Common myeloid progenitor, CD34-positive (primary cell): Measurements from ENCODE around the gene PRADC1.

Source experiments
- CTCF ChIA-PET: fragments of 350-600 bp; sonication (Branson Sonifier 250); formaldehyde crosslinking; loops from one replicate; lab custom pipeline; 2021; ENCODE audit warnings: antibody characterized with exemption; lab: Charles Lee
- POLR2A ChIA-PET: fragments of 350-600 bp; sonication (Branson Sonifier 250); formaldehyde crosslinking; loops from one replicate; lab custom pipeline; 2021; ENCODE audit warnings: antibody characterized with exemption; lab: Charles Lee
- DNase-seq, 3 donors: peaks; one replicate each; pipeline versions ENCODE4 v3.0.0 to v3.0.0-alpha.2; 2013
- H3K27ac ChIP-seq, 2 experiments: 1 replicate in 1 of 2; 2 replicates in 1 of 2; pipeline ENCODE4 v1.7.0; 2013; ENCODE audit warnings: inconsistent platforms in 2 of 2, low read length in 2 of 2, mild to moderate bottlenecking in 2 of 2, low read depth in 1 of 2, moderate library complexity in 1 of 2; ENCODE audit not compliant: severe bottlenecking in 2 of 2, insufficient read depth in 1 of 2, poor library complexity in 1 of 2
- H3K27me3 ChIP-seq, 5 experiments: replicated peaks in 2 of 5; 1 replicate in 3 of 5; 2 replicates in 2 of 5; pipeline versions ENCODE4 v1.6.1 to v1.7.0; 2013; ENCODE audit warnings: low read length in 4 of 5, mild to moderate bottlenecking in 2 of 5, moderate library complexity in 2 of 5, inconsistent platforms in 1 of 5; ENCODE audit not compliant: insufficient read depth in 5 of 5, control insufficient read depth in 4 of 5
- H3K36me3 ChIP-seq, 4 experiments: 1 replicate in 2 of 4; 2 replicates in 2 of 4; pipeline versions ENCODE4 v1.6.1 to v1.7.0; 2013; ENCODE audit warnings: low read length in 3 of 4, control low read depth in 1 of 4, mild to moderate bottlenecking in 1 of 4; ENCODE audit not compliant: control insufficient read depth in 4 of 4, insufficient read depth in 4 of 4
- H3K4me1 ChIP-seq, 4 experiments: 1 replicate in 3 of 4; 2 replicates in 1 of 4; pipeline versions ENCODE4 v1.6.1 to v1.7.1; 2013; ENCODE audit warnings: low read length in 3 of 4, mild to moderate bottlenecking in 3 of 4, control low read depth in 1 of 4, inconsistent platforms in 1 of 4, moderate library complexity in 1 of 4; ENCODE audit not compliant: control insufficient read depth in 4 of 4, insufficient read depth in 4 of 4; ENCODE audit errors: control extremely low read depth in 1 of 4
- H3K4me3 ChIP-seq, 7 experiments: 1 replicate in 4 of 7; 2 replicates in 3 of 7; pipeline versions ENCODE4 v1.5.1 to v1.7.0; 2013; ENCODE audit warnings: mild to moderate bottlenecking in 7 of 7, low read length in 6 of 7, moderate library complexity in 6 of 7, inconsistent platforms in 2 of 7, low read depth in 2 of 7, control low read depth in 1 of 7; ENCODE audit not compliant: insufficient read depth in 4 of 7, control insufficient read depth in 1 of 7; ENCODE audit errors: extremely low read depth in 1 of 7
- H3K9me3 ChIP-seq, 5 experiments: 1 replicate in 4 of 5; 2 replicates in 1 of 5; pipeline versions ENCODE4 v1.6.1 to v1.7.1; 2013; ENCODE audit warnings: low read length in 4 of 5, mild to moderate bottlenecking in 2 of 5, inconsistent platforms in 1 of 5, low read depth in 1 of 5, moderate library complexity in 1 of 5; ENCODE audit not compliant: control insufficient read depth in 4 of 5, insufficient read depth in 2 of 5; ENCODE audit errors: control extremely low read depth in 1 of 5
- WGBS: methylation state at CpG from one replicate; pipeline ENCODE4 v1.1.5; 2013; ENCODE audit not compliant: insufficient coverage; 5-methylcytosine and 5-hydroxymethylcytosine counted together

PRADC1 gene

DNA sequence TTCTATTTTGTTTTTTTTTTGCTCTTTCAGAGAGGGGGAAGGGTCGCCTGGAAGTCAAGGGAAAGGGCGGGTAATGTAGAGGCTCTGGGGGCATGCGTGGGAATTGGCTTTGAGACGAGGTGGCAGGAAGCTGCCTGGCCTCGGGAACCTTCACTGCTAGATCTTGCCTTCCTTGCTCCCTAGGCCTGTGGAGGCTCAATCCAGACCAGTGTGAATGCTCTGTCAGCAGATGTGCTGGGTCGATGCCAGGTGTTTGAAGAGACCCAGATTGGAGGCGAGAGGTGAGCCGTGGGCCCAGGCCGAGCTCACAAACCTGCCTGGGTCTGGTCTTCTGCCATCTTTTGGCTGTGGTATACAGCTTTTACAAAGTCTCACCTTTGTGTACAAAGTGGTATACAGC, 16.6 kb upstream of the PRADC1 start:
- ChIA-PET CTCF (interaction anchor here (1.1 to 5.4 kb wide), 3 partner anchors 14 to 41 kb away, joined by 3 to 25 read pairs (median 5); partner anchors contain the start of gene PRADC1), POLR2A (no interaction called here)
- WGBS: 92% methylated on average over 9 of the region's 9 CpGs

DNA sequence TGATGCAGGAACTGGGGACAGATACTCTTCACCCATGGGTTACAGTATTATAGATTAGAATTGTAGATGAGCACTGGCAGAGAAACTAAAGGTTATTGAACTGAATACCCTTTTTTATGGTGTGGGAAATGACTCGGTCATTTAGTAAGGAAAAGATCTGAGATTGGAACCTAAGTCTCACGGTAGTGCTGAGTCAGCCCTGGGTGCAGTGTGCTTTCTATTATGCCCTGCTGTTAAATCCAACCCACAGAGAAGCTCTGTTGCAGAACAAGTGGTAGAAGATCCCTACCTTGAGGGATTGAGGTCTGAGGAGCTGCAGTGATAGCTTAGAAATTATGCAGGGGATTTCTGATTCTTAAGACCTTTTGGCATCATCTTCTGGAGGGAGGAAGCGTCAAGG, 13.8 kb upstream of the PRADC1 start:
- ChIA-PET POLR2A (no interaction called here), CTCF (interaction anchor here (1.1 to 1.6 kb wide), 2 partner anchors 24 to 34 kb away, joined by 4 read pairs; no protein-coding TSS in a partner anchor)
- no peak for DNase-seq
- no peak overlapping the region for H3K4me3 ChIP-seq
- H3K27ac ChIP-seq: peak overlapping the region in 1 of 2 experiments; percentile 2
- no peaks in the 10 kb centered on the region for H3K4me1 ChIP-seq
- H3K36me3 ChIP-seq: peaks cover 48 to 97% (median 87%) of the 10 kb centered on the region in 4 experiments
- 80% methylated on average over 2 of the region's 3 CpGs for WGBS
- H3K27me3 ChIP-seq: no peaks in the 10 kb centered on the region
- H3K9me3 ChIP-seq: no peaks in the 10 kb centered on the region

More for the DNA sequence above, 16.6 kb upstream of the PRADC1 start:
- no peak overlapping the region for H3K4me3 ChIP-seq
- H3K9me3 ChIP-seq: no peaks in the 10 kb centered on the region
- H3K27me3 ChIP-seq: no peaks in the 10 kb centered on the region
- H3K36me3 ChIP-seq: peaks cover 50 to 98% (median 85%) of the 10 kb centered on the region in 4 experiments
- H3K4me1 ChIP-seq: peaks cover 0 to 8% (median 0%) of the 10 kb centered on the region in 4 experiments
- DNase-seq: no peak
- H3K27ac ChIP-seq: no peak overlapping the region

DNA sequence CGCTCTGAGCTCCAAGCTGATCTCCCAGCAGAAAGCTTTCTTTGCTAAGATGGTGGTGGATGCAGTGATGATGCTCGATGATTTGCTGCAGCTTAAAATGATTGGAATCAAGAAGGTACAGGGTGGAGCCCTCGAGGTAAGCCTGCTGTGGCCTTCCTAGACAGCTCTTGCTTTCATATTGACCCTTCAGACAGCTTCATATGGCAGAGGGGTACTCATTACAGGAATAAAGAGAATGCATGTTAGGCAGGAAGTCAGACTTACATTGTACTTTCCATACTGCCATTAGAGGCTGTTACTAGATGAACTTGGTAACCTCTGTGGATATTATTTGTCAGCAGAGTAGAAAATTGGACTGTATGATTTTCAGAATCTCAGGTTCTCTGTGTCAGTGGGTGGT, 11.5 kb upstream of the PRADC1 start:
- H3K4me1 ChIP-seq: no peaks in the 10 kb centered on the region
- H3K9me3 ChIP-seq: no peaks in the 10 kb centered on the region
- peaks cover 36 to 91% (median 80%) of the 10 kb centered on the region in 4 experiments for H3K36me3 ChIP-seq
- H3K27me3 ChIP-seq: no peaks in the 10 kb centered on the region
- POLR2A ChIA-PET: interaction anchor here (1.5 kb wide), 1 partner anchor 9 kb away, joined by 3 read pairs; no protein-coding TSS in a partner anchor
- CTCF ChIA-PET: interaction anchor here (1.1 to 1.6 kb wide), 3 partner anchors 9 to 49 kb away, joined by 3 to 7 read pairs (median 5); partner anchors contain the start of gene EGR4
- 100% methylated on average over 2 of the region's 3 CpGs for WGBS
- no peak for DNase-seq
- no peak overlapping the region for H3K27ac ChIP-seq
- no peak overlapping the region for H3K4me3 ChIP-seq

DNA sequence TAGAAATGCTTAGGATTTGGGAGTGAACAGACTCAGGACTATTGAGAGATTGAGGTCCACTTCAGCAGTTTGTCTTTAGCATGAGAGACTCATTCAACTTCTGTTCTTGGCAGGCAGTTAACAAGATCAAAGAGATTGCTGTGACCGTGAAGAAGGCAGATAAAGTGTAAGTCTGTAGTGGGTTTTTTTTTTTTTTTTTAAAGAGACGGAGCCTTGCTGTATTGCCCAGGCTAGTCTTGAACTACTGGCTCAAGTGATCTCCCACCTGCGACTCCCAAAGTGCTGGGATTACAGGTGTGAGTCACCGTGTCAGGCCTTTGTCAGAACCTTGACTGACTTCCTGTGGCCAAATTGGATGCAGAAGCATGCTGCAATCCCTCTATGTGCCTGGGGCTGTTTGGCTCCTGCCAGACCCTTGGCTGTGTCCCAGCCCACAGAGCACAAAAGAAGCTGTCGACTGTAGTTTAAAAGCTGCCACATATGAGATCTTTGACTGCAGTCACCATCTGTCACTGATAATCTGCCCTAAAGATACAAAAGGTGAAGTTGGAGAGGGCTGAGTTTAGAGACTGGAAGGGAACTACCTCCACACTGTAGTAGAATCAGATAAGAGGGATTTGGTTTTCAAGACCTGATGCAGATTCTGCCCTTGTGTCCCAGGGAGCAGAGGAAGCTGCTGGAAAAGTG, 11.0 kb upstream of the PRADC1 start:
- H3K4me3 ChIP-seq: no peak overlapping the region
- 77% methylated on average over 4 of the region's 5 CpGs for WGBS
- ChIA-PET CTCF (interaction anchor here (1.0 to 1.8 kb wide), 4 partner anchors 8 to 46 kb away, joined by 4 to 7 read pairs (median 5); partner anchors contain the start of genes CCT7 and PRADC1), POLR2A (interaction anchor here (1.5 kb wide), 1 partner anchor 9 kb away, joined by 3 read pairs; no protein-coding TSS in a partner anchor)
- no peak overlapping the region for H3K27ac ChIP-seq
- H3K27me3 ChIP-seq: no peaks in the 10 kb centered on the region
- H3K4me1 ChIP-seq: no peaks in the 10 kb centered on the region
- peaks cover 33 to 91% (median 80%) of the 10 kb centered on the region in 4 experiments for H3K36me3 ChIP-seq
- H3K9me3 ChIP-seq: no peaks in the 10 kb centered on the region
- no peak for DNase-seq

DNA sequence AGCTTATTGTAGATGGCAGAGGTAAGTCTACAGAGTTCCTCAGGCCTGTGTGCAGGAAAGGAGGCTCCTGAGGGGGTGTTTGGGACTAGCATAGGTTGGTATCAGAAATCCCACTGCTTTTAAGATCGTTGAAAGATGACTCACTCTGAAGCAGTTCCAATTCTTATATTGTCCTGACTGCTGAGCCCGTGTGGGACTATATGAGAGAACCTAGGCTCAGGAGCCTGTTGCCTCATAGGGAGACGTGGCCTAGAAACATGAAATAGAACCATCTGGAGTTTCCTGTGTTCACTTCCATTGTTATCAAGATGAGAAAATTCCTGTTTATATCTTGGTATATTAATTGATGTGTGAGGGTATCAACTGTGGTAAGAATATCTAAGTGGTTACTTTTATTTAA, 6.7 kb upstream of the PRADC1 start:
- ChIA-PET CTCF (no interaction called here), POLR2A (no interaction called here)
- no peaks in the 10 kb centered on the region for H3K27me3 ChIP-seq
- H3K4me3 ChIP-seq: no peak overlapping the region
- peaks cover 11 to 19% (median 14%) of the 10 kb centered on the region in 4 experiments for H3K4me1 ChIP-seq
- no peaks in the 10 kb centered on the region for H3K9me3 ChIP-seq
- no peak for DNase-seq
- 78% methylated on average over 3 of the region's 3 CpGs for WGBS
- H3K36me3 ChIP-seq: peaks cover 21 to 73% (median 44%) of the 10 kb centered on the region in 4 experiments
- peak overlapping the region in 1 of 2 experiments; percentile 30 for H3K27ac ChIP-seq

DNA sequence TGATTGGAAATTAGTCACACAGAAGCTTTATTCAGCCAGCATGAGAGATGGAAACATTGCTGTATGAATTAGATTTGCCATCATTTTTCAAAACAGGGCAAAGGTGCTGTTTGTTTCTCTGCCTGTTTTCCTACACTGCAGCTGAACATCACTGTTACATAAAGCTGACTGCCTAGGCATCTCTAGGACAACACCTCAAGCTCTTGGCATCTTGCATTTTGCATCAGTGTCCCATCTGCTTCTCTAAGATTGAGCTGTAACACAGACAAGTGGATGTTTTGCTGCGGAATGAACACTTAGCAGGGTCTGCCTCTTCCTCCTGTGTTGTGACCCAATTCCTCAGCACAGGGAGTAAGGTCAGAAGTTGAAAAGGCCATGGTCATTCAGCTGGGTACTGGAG, 5.9 kb upstream of the PRADC1 start:
- H3K36me3 ChIP-seq: peaks cover 16 to 65% (median 36%) of the 10 kb centered on the region in 4 experiments
- WGBS: 100% methylated on average over 1 of the region's 1 CpG

DNA sequence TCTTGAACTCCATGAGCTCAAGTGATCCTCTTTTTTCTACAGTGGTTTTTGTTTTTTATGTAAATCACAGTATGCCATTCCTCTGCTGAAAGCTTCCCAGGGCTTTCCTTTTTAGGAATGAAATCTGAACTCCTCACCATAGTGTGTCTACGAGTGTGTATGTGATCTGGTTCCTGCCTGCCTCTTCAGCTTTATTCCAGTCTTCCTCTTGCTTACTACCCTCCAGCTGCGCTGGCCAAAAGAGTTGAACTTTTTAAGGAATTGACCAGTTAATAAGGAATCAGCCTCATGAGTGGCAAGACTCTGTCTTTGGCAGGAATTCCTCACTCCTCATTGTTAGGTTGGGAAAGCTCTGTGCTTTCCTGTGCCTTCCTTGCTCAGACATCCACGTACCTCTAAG, 5.1 kb upstream of the PRADC1 start:
- Histone ChIP-seq H3K27me3 (no peaks in the 10 kb centered on the region), H3K36me3 (peaks cover 16 to 57% (median 29%) of the 10 kb centered on the region in 4 experiments), H3K4me3 (no peak overlapping the region), H3K27ac (peak overlapping the region in 1 of 2 experiments; percentile 52), H3K4me1 (peaks cover 12 to 29% (median 20%) of the 10 kb centered on the region in 4 experiments), H3K9me3 (no peaks in the 10 kb centered on the region)
- CTCF ChIA-PET: interaction anchor here (0.5 to 1.2 kb wide), 6 partner anchors 10 to 1896 kb away, joined by 3 to 5 read pairs (median 3); no protein-coding TSS in a partner anchor
- WGBS: no CpG with 5 or more reads among the region's 3 CpGs
- POLR2A ChIA-PET: no interaction called here
- no peak for DNase-seq

More for the DNA sequence above, 5.9 kb upstream of the PRADC1 start:
- Histone ChIP-seq H3K27ac (no peak overlapping the region), H3K4me1 (peaks cover 12 to 22% (median 15%) of the 10 kb centered on the region in 4 experiments), H3K4me3 (no peak overlapping the region), H3K9me3 (no peaks in the 10 kb centered on the region), H3K27me3 (no peaks in the 10 kb centered on the region)
- DNase-seq: no peak
- ChIA-PET CTCF (interaction anchor here (1.1 to 1.2 kb wide), 2 partner anchors 9 to 15 kb away, joined by 3 to 5 read pairs; no protein-coding TSS in a partner anchor), POLR2A (no interaction called here)
